T-helper 2 cell treated with Interferon-gamma antibody and Interleukin-4, amounts not matched to agents 5 μg/mL and 100 μg/mL, for 36 hours (primary cell): ENCODE results near the gene POLR3G.

Source experiments
- DNase-seq: peaks from one replicate; pipeline ENCODE4 v3.0.0; 2021; ENCODE audit warnings: low spot score
- H3K27ac Mint-ChIP-seq: one replicate; pipeline ENCODE4 v1.8.0; 2021; ENCODE audit warnings: mild to moderate bottlenecking, mixed read lengths
- H3K27me3 Mint-ChIP-seq: one replicate; pipeline ENCODE4 v1.8.0; 2021; ENCODE audit warnings: low read depth, mixed read lengths
- H3K36me3 Mint-ChIP-seq: one replicate; pipeline ENCODE4 v1.8.0; 2021; ENCODE audit warnings: low read depth, mixed read lengths
- H3K4me1 Mint-ChIP-seq: one replicate; pipeline ENCODE4 v1.8.0; 2021; ENCODE audit warnings: low read depth, mixed read lengths
- H3K4me3 Mint-ChIP-seq: one replicate; pipeline ENCODE4 v1.8.0; 2022; ENCODE audit warnings: mild to moderate bottlenecking, moderate library complexity, mixed read lengths
- H3K9me3 Mint-ChIP-seq: one replicate; pipeline ENCODE4 v1.8.0; 2021; ENCODE audit warnings: mixed read lengths

The POLR3G gene

GRCh38 chr5:90474235-90475107 lies at the start of gene POLR3G, which contains the start of gene MBLAC2:
POLR3G (plus strand) TSS chr5:90474864; CDS start chr5:90485568, 10,704 bp downstream.
MBLAC2 (minus strand) TSS chr5:90474771; CDS start chr5:90474292, 479 bp downstream.
- peaks cover 26% of the 10 kb centered on the region for H3K4me1 Mint-ChIP-seq
- no peaks in the 10 kb centered on the region for H3K9me3 Mint-ChIP-seq
- peak; percentile 89 for DNase-seq
- H3K4me3 Mint-ChIP-seq: peak within 1 kb of the TSS; percentile 94
- H3K27ac Mint-ChIP-seq: peak within 1 kb of the TSS; percentile 92
- peaks cover 7% of the 10 kb centered on the region for H3K36me3 Mint-ChIP-seq
- no peaks in the 10 kb centered on the region for H3K27me3 Mint-ChIP-seq

- H3K27me3 Mint-ChIP-seq: peaks cover 15% of the 10 kb centered on the region
- peak; percentile 19 for DNase-seq
- H3K4me3 Mint-ChIP-seq: no peak overlapping the region
- H3K4me1 Mint-ChIP-seq: no peaks in the 10 kb centered on the region
- no peaks in the 10 kb centered on the region for H3K36me3 Mint-ChIP-seq
- H3K27ac Mint-ChIP-seq: no peak overlapping the region
- no peaks in the 10 kb centered on the region for H3K9me3 Mint-ChIP-seq
Observed at GRCh38 chr5:90434116-90434714, 40.4 kb upstream of the POLR3G start.

- DNase-seq: no peak
- no peaks in the 10 kb centered on the region for H3K9me3 Mint-ChIP-seq
- peaks cover 10% of the 10 kb centered on the region for H3K27me3 Mint-ChIP-seq
- H3K4me3 Mint-ChIP-seq: no peak overlapping the region
- no peak overlapping the region for H3K27ac Mint-ChIP-seq
- H3K36me3 Mint-ChIP-seq: no peaks in the 10 kb centered on the region
- H3K4me1 Mint-ChIP-seq: peaks cover 4% of the 10 kb centered on the region
Observed at GRCh38 chr5:90437663-90438062, 37.0 kb upstream of the POLR3G start.

GRCh38 chr5:90438100-90438499 lies 36.6 kb upstream of the POLR3G start:
- H3K27me3 Mint-ChIP-seq: peaks cover 10% of the 10 kb centered on the region
- H3K9me3 Mint-ChIP-seq: no peaks in the 10 kb centered on the region
- no peaks in the 10 kb centered on the region for H3K36me3 Mint-ChIP-seq
- no peak overlapping the region for H3K4me3 Mint-ChIP-seq
- DNase-seq: no peak
- H3K4me1 Mint-ChIP-seq: peaks cover 4% of the 10 kb centered on the region
- H3K27ac Mint-ChIP-seq: no peak overlapping the region

- Mint-ChIP-seq H3K36me3 (no peaks in the 10 kb centered on the region), H3K4me3 (peak overlapping the region; percentile 84), H3K27ac (no peak overlapping the region), H3K4me1 (peaks cover 4% of the 10 kb centered on the region), H3K9me3 (no peaks in the 10 kb centered on the region), H3K27me3 (peaks cover 10% of the 10 kb centered on the region)
- no peak for DNase-seq
Observed at GRCh38 chr5:90440644-90441043, 34.0 kb upstream of the POLR3G start.

GRCh38 chr5:90446961-90447360 lies 27.7 kb upstream of the POLR3G start:
- H3K4me1 Mint-ChIP-seq: no peaks in the 10 kb centered on the region
- no peaks in the 10 kb centered on the region for H3K36me3 Mint-ChIP-seq
- H3K27me3 Mint-ChIP-seq: peaks cover 6% of the 10 kb centered on the region
- H3K4me3 Mint-ChIP-seq: no peak overlapping the region
- no peak overlapping the region for H3K27ac Mint-ChIP-seq
- H3K9me3 Mint-ChIP-seq: no peaks in the 10 kb centered on the region
- no peak for DNase-seq

GRCh38 chr5:90461288-90461687 lies 13.4 kb upstream of the POLR3G start:
- H3K27me3 Mint-ChIP-seq: no peaks in the 10 kb centered on the region
- H3K4me3 Mint-ChIP-seq: no peak overlapping the region
- H3K4me1 Mint-ChIP-seq: no peaks in the 10 kb centered on the region
- peaks cover 2% of the 10 kb centered on the region for H3K36me3 Mint-ChIP-seq
- no peak overlapping the region for H3K27ac Mint-ChIP-seq
- DNase-seq: no peak
- no peaks in the 10 kb centered on the region for H3K9me3 Mint-ChIP-seq

GRCh38 chr5:90472783-90473395 lies 1.8 kb upstream of the POLR3G start:
- Mint-ChIP-seq H3K4me1 (peaks cover 26% of the 10 kb centered on the region), H3K36me3 (peaks cover 20% of the 10 kb centered on the region), H3K9me3 (peaks cover 6% of the 10 kb centered on the region), H3K27ac (peak overlapping the region; percentile 92), H3K27me3 (no peaks in the 10 kb centered on the region), H3K4me3 (peak overlapping the region; percentile 94)
- no peak for DNase-seq

- Mint-ChIP-seq H3K27ac (peak overlapping the region; percentile 92), H3K4me3 (peak overlapping the region; percentile 94), H3K27me3 (no peaks in the 10 kb centered on the region), H3K9me3 (no peaks in the 10 kb centered on the region), H3K4me1 (peaks cover 26% of the 10 kb centered on the region), H3K36me3 (peaks cover 14% of the 10 kb centered on the region)
- peak; percentile 31 for DNase-seq
Observed at GRCh38 chr5:90473396-90474234, 1.0 kb upstream of the POLR3G start.

- H3K27me3 Mint-ChIP-seq: no peaks in the 10 kb centered on the region
- peak overlapping the region; percentile 69 for H3K4me3 Mint-ChIP-seq
Observed at GRCh38 chr5:90475436-90475980, 844 bp downstream of the POLR3G start.

GRCh38 chr5:90476391-90476790 lies 1.7 kb downstream of the POLR3G start:
- Mint-ChIP-seq H3K4me3 (no peak overlapping the region), H3K36me3 (no peaks in the 10 kb centered on the region), H3K4me1 (peaks cover 26% of the 10 kb centered on the region), H3K27me3 (no peaks in the 10 kb centered on the region), H3K27ac (no peak overlapping the region), H3K9me3 (no peaks in the 10 kb centered on the region)
- DNase-seq: no peak

More at GRCh38 chr5:90475436-90475980, 844 bp downstream of the POLR3G start:
- Mint-ChIP-seq H3K4me1 (peaks cover 26% of the 10 kb centered on the region), H3K9me3 (no peaks in the 10 kb centered on the region), H3K27ac (peak overlapping the region; percentile 22), H3K36me3 (peaks cover 2% of the 10 kb centered on the region)
- DNase-seq: no peak

- H3K4me1 Mint-ChIP-seq: peaks cover 26% of the 10 kb centered on the region
- DNase-seq: no peak
- H3K27me3 Mint-ChIP-seq: no peaks in the 10 kb centered on the region
- no peaks in the 10 kb centered on the region for H3K9me3 Mint-ChIP-seq
- H3K4me3 Mint-ChIP-seq: no peak overlapping the region
- no peaks in the 10 kb centered on the region for H3K36me3 Mint-ChIP-seq
- H3K27ac Mint-ChIP-seq: peak overlapping the region; percentile 6
Observed at GRCh38 chr5:90477073-90477472, 2.4 kb downstream of the POLR3G start.

GRCh38 chr5:90477621-90478215 lies 3.1 kb downstream of the POLR3G start:
- Mint-ChIP-seq H3K9me3 (no peaks in the 10 kb centered on the region), H3K4me1 (peaks cover 24% of the 10 kb centered on the region), H3K4me3 (no peak overlapping the region), H3K27ac (no peak overlapping the region), H3K36me3 (no peaks in the 10 kb centered on the region), H3K27me3 (no peaks in the 10 kb centered on the region)
- DNase-seq: no peak
